ENCODE measurements around the gene IGFLR1.

IGFLR1 gene

DNA sequence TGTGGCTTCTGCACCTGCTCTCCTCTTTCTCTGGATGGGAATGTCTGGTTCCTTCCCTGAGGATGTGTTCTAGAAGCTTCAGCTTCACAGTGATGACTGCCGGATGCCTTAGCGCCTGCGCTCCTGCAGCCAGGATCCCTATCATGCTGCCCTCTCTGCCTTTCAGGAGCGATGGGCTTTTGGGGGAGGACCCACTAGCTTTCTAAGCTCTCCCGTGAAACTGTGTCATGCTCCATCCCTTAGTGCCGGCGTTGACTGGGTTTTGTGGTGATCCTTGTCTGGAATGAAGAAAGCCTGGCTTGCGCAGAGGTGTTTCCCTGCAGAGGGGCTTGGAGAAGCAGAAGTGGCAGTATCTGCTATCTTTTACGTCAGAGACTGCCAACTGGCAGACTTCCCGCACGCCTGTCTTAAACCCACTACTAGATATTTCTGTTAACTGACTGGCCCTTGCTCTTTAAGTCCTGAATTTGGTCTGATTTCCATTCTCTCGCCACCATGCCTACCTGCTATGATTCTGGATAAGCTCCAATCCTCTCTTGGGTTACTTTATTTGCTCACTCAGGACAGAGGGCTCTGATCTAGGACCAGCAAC, 28.3 kb downstream of the IGFLR1 start:
- TF ChIP-seq, protein P1, sequence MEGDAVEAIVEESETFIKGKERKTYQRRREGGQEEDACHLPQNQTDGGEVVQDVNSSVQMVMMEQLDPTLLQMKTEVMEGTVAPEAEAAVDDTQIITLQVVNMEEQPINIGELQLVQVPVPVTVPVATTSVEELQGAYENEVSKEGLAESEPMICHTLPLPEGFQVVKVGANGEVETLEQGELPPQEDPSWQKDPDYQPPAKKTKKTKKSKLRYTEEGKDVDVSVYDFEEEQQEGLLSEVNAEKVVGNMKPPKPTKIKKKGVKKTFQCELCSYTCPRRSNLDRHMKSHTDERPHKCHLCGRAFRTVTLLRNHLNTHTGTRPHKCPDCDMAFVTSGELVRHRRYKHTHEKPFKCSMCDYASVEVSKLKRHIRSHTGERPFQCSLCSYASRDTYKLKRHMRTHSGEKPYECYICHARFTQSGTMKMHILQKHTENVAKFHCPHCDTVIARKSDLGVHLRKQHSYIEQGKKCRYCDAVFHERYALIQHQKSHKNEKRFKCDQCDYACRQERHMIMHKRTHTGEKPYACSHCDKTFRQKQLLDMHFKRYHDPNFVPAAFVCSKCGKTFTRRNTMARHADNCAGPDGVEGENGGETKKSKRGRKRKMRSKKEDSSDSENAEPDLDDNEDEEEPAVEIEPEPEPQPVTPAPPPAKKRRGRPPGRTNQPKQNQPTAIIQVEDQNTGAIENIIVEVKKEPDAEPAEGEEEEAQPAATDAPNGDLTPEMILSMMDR (IDR thresholded peaks at IDR 0.05; ENCODE audit: low read depth, low read length) = no peak
- no peak overlapping the region for H3K4me3 ChIP-seq (ENCODE audit: low read depth, low read length)

DNA sequence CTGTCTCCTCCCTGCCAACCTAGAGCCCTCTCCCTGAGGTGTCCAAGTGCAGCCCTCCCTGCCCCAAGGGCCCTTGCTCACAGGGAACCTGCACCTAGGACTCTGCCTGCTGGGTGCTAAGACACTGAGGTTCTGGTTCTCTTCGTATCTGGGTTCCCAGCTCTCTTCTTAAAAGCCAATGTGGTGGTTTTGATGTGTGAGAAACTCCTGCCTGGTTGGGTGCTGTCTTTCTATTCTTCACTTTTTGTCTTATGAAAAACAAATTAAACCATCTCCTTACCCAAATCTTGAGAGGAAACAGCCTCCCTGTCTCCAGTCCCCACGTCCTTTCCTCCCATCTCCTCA, 28.8 kb downstream of the IGFLR1 start:
- TF ChIP-seq, protein P1 (IDR thresholded peaks at IDR 0.05; ENCODE audit: low read depth, low read length) = no peak
- H3K4me3 ChIP-seq (ENCODE audit: low read depth, low read length) = no peak overlapping the region

DNA sequence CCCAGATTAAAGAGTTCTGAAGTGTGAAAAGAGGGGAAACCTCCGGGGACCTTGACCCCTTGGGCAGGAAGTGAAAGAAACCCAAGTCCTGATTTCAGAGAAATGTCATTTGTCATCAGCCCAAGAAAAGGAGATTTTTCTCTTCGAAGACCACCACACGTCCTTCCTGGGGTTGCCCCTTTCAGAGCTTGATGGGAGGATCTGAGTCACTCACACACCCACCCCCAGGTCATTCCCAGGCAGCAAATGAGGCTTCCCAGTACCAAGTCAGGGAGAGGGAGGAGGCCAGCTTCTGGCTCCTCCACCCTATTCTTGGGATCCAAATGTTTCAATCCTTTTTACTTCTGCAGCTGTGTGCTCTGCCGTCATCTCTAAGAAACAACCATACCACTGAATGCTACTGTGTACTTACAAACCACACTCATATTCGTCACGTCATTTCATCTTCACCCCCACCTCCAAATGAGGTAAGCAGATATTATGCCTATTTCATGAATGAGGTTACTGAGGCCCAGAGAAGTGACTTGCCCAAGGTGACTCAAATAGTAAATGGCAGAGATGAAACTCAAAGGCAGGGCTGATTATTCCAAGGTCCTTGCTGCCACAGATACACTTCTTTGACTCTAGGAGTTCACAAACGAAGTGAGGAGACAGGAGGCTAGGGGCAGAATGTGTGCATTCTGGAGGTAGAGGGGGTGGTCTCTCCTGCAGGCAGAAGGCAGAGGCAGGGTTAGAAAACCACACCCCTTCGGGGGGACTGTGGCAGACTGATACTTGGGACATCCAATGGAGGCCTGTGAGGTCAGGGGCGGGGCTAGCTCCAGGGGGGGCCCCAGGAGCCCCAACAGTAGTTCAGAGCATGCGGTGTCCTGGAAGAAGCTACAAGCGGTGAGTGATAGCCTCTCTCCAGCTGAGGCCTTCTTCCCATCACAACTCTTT, 29.4 kb downstream of the IGFLR1 start:
- TF ChIP-seq, protein P1 (IDR thresholded peaks at IDR 0.05; ENCODE audit: low read depth, low read length) = no peak

DNA sequence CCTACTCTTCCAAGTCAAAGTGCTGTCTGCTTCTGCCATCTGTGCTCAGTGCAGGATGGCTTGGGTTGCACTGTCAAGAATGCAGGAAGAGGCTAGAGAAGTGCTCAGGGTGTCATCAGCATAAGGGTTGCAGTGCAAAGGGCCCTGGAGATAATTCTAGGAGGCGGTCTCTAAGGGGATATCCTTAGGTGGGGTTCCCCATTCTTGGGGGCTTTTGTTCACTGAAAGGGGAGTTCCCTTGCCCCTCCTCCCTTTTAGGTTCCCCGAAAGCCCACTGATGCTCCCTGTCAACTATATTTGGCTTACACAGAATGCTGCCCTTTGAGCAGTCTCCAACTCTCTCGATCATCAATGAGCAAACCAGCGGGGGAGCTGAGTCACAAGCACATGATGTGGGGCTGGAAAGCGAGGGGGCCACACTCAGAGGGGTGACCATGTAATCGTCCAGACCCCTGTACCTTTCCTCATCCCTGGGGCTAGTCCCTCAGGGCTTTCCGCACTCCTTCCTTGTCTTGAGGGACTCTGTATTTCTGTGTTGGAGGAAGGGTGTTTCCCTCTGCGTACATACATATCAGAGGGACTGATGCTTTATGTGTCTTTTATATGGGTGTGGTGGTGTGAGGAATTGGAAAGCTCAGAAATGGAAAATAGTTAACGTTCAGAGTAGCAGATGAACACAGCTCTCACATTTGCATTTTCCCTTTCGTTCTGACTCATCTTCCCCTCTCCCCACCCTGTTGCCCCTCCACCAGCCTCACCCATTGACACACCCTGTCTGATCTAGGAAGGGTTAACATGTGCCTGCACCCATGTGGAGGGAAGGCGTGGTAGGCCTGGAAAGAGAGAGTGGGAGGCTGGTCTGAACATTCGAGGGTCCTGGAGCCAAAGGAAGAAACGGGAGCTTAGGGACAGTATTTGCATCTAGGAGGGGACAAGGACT, 31.2 kb downstream of the IGFLR1 start:
- TF ChIP-seq, protein P1 (IDR thresholded peaks at IDR 0.05; ENCODE audit: low read depth, low read length) = no peak
- no peak overlapping the region for H3K4me3 ChIP-seq (ENCODE audit: low read depth, low read length)

More for the DNA sequence above, 29.4 kb downstream of the IGFLR1 start:
- H3K4me3 ChIP-seq (ENCODE audit: low read depth, low read length) = no peak overlapping the region

DNA sequence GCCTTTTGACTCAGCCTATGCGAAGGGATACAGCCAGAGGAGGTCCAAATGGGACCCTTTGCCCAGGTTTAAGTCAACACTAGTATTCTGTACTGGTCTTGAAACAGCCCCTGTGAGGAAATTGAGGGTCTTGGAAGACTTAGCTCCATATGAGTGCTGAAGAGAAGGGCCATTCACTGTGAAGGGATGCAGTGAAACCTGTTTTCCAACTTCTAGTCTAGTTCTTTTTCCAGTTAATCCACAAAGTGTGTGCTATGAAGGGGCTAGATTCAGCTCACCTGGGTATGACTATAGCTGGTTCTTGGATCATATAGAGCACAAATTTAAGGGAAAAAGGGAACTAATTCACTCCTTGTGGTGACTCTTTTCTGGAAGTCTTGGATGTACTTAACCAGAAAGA, 33.9 kb downstream of the IGFLR1 start:
- TF ChIP-seq, protein P1 (IDR thresholded peaks at IDR 0.05; ENCODE audit: low read depth, low read length) = no peak

DNA sequence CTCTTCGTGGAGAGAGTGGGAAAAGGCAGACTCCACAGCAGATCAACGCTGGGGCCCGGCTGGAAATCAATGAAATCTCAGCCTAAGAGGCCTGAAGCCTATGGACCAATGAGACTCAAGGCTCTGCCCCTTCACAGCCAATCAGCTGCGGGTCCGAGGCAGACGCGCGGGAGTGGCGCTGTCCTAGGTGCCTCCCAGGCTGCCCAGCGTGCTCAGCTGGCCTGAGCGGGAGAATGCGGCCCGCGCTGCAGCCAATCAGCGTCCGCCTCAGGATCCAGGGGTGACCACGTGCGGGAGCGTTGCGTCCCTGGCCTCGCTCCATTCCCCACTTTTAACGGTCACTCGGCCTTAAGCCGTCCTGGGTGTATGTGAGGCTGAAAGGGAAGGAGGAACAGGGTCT, 38.0 kb downstream of the IGFLR1 start, which contains the start of gene ZBTB32:
ZBTB32 (plus strand) TSS at position 341 of the 400 bp plus-strand sequence. CDS start 10,069 bp downstream, outside the sequence.
- no peak within 1 kb of the TSS for H3K4me3 ChIP-seq (ENCODE audit: low read depth, low read length)
- TF ChIP-seq, protein P1 (IDR thresholded peaks at IDR 0.05; ENCODE audit: low read depth, low read length) = no peak

More for the DNA sequence above, 33.9 kb downstream of the IGFLR1 start:
- no peak overlapping the region for H3K4me3 ChIP-seq (ENCODE audit: low read depth, low read length)
